CD4-positive, alpha-beta T cell (primary cell): Measurements from ENCODE around the gene SVIL. TPM values are rescaled to one million over a fixed set of nuclear protein-coding genes. Genes with fewer than 3 reads are reported as not detected.
A peak's percentile ranks its signal among the peaks of the same experiment; 100 is the strongest.
"Not testable (repeated sequence)": the region's sequence is repeated elsewhere in the genome, so short reads cannot be mapped to it uniquely, and the experiment has no call there.

ENCODE experiments used
- ATAC-seq: fragments of 200-7000 bp; cut with Tn5 transposase; one replicate; pipeline ENCODE4 v1.10.0; 2022; ENCODE audit warnings: mild to moderate bottlenecking; ENCODE audit not compliant: poor library complexity
- CTCF ChIA-PET: fragments of 350-600 bp; sonication (Branson Sonifier 250); formaldehyde crosslinking; loops from one replicate; lab custom pipeline; 2021; ENCODE audit warnings: antibody characterized with exemption, inconsistent platforms; lab: Charles Lee
- POLR2A ChIA-PET: fragments of 350-600 bp; sonication (Branson Sonifier 250); formaldehyde crosslinking; loops from one replicate; lab custom pipeline; 2021; ENCODE audit warnings: antibody characterized with exemption, inconsistent platforms; lab: Charles Lee
- DNase-seq, 14 experiments: peaks; one replicate each; pipeline ENCODE4 v3.0.0-alpha.2; 2013 to 2020; ENCODE audit warnings: mixed read lengths in 2 of 14
- H3K27ac ChIP-seq, 2 donors: one replicate each; pipeline versions ENCODE4 v1.5.1 to v1.7.0; 2013; ENCODE audit warnings: low read length in 2 of 2, low read depth in 1 of 2, mild to moderate bottlenecking in 1 of 2
- H3K27me3 ChIP-seq, 2 experiments: 1 replicate in 1 of 2; 2 replicates in 1 of 2; pipeline versions ENCODE4 v1.6.1 to v1.7.0; 2013; ENCODE audit warnings: low read length in 2 of 2, control low read depth in 1 of 2, mild to moderate bottlenecking in 1 of 2, moderate library complexity in 1 of 2; ENCODE audit not compliant: insufficient read depth in 2 of 2, control insufficient read depth in 1 of 2
- H3K36me3 ChIP-seq: one replicate; pipeline ENCODE4 v1.6.1; 2013; ENCODE audit warnings: low read length, control low read depth; ENCODE audit not compliant: insufficient read depth
- H3K4me1 ChIP-seq: one replicate; pipeline ENCODE4 v1.6.1; 2013; ENCODE audit warnings: low read length, control low read depth; ENCODE audit not compliant: insufficient read depth
- H3K4me3 ChIP-seq: one replicate; pipeline ENCODE4 v1.5.1; 2013; ENCODE audit warnings: mild to moderate bottlenecking, low read length, moderate library complexity
- H3K9me3 ChIP-seq, 2 experiments: 1 replicate in 1 of 2; 2 replicates in 1 of 2; pipeline versions ENCODE4 v1.6.1 to v1.7.0; 2013; ENCODE audit warnings: low read length in 2 of 2, mild to moderate bottlenecking in 2 of 2, control low read depth in 1 of 2, moderate library complexity in 1 of 2; ENCODE audit not compliant: control insufficient read depth in 1 of 2, insufficient read depth in 1 of 2
- H3K27ac Mint-ChIP-seq: one replicate; pipeline ENCODE4 v1.8.0; 2020; ENCODE audit warnings: mixed read lengths
- H3K27me3 Mint-ChIP-seq: one replicate; pipeline ENCODE4 v1.8.0; 2021; ENCODE audit warnings: mixed read lengths
- H3K36me3 Mint-ChIP-seq: one replicate; pipeline ENCODE4 v1.8.0; 2021; ENCODE audit warnings: low read depth, mixed read lengths
- H3K4me1 Mint-ChIP-seq: one replicate; pipeline ENCODE4 v1.8.0; 2021; ENCODE audit warnings: low read depth, mixed read lengths
- H3K4me3 Mint-ChIP-seq: one replicate; pipeline ENCODE4 v1.8.0; 2020; ENCODE audit warnings: mild to moderate bottlenecking, mixed read lengths
- H3K9me3 Mint-ChIP-seq: one replicate; pipeline ENCODE4 v1.8.0; 2020; ENCODE audit warnings: mixed read lengths
- CTCF ChIP-seq: fragments of 200-600 bp; IDR thresholded peaks from one replicate; pipeline ENCODE4 v1.8.0; 2022; ENCODE audit warnings: antibody characterized with exemption, mild to moderate bottlenecking
- intact Hi-C, 2 experiments: fragments of 100-400 bp; cut with DNase I in 1 of 2; cut with micrococcal nuclease in 1 of 2; formaldehyde crosslinking; loops; one replicate each; pipeline versions ENCODE4 v1.15.1 to v1.9.0; 2023 to 2025; cut with DNase I, micrococcal nuclease
- total RNA-seq, 174 experiments: library from RNA in 2 of 174; stranded (reverse) in 2 of 174; gene quantifications; one replicate each; pipeline ENCODE4 v1.2.3 and lab custom pipeline; 2021 to 2026

SVIL gene
- total RNA-seq, 2 experiments from 2014 or later: 38.5 to 40.3 TPM

GRCh38 chr10:29569795-29570194, 65.0 kb downstream of the SVIL start:
- no peak for ATAC-seq
- Histone ChIP-seq H3K4me1 (no peaks in the 10 kb centered on the region), H3K4me3 (no peak overlapping the region), H3K27ac (no peak overlapping the region), H3K27me3 (no peaks in the 10 kb centered on the region), H3K9me3 (no peaks in the 10 kb centered on the region), H3K36me3 (no peaks in the 10 kb centered on the region)
- peaks cover 34% of the 10 kb centered on the region for H3K36me3 Mint-ChIP-seq
- no peak for DNase-seq
- no peak for TF ChIP-seq CTCF
- H3K27ac Mint-ChIP-seq: no peak overlapping the region
- H3K27me3 Mint-ChIP-seq: no peaks in the 10 kb centered on the region
- peaks cover 4% of the 10 kb centered on the region for H3K4me1 Mint-ChIP-seq
- intact Hi-C loops: no loop called here
- ChIA-PET POLR2A (no interaction called here), CTCF (no interaction called here)
- no peak overlapping the region for H3K4me3 Mint-ChIP-seq
- H3K9me3 Mint-ChIP-seq: no peaks in the 10 kb centered on the region

GRCh38 chr10:29567003-29567402, 67.8 kb downstream of the SVIL start:
- Histone ChIP-seq H3K4me3 (no peak overlapping the region), H3K36me3 (peaks cover 2% of the 10 kb centered on the region), H3K4me1 (no peaks in the 10 kb centered on the region), H3K27me3 (no peaks in the 10 kb centered on the region), H3K9me3 (no peaks in the 10 kb centered on the region), H3K27ac (no peak overlapping the region)
- DNase-seq (no peak), ATAC-seq (no peak)
- no peak for TF ChIP-seq CTCF
- intact Hi-C loops: no loop called here
- Mint-ChIP-seq H3K27me3 (no peaks in the 10 kb centered on the region), H3K36me3 (peaks cover 47% of the 10 kb centered on the region), H3K9me3 (no peaks in the 10 kb centered on the region), H3K27ac (no peak overlapping the region), H3K4me1 (peaks cover 4% of the 10 kb centered on the region), H3K4me3 (no peak overlapping the region)
- ChIA-PET CTCF (no interaction called here), POLR2A (no interaction called here)

GRCh38 chr10:29566209-29566608, 68.6 kb downstream of the SVIL start:
- ATAC-seq, intact Hi-C loops, H3K27me3 ChIP-seq, DNase-seq, H3K27ac Mint-ChIP-seq, H3K4me3 Mint-ChIP-seq, H3K36me3 ChIP-seq, H3K27ac ChIP-seq, H3K9me3 Mint-ChIP-seq, H3K4me1 Mint-ChIP-seq, POLR2A ChIA-PET, H3K4me3 ChIP-seq, H3K9me3 ChIP-seq, CTCF ChIA-PET, H3K4me1 ChIP-seq, H3K27me3 Mint-ChIP-seq: not testable (repeated sequence)
- peaks cover 55% of the 10 kb centered on the region for H3K36me3 Mint-ChIP-seq

GRCh38 chr10:29563420-29564035, 71.2 kb downstream of the SVIL start:
- TF ChIP-seq CTCF: no peak
- ChIA-PET CTCF (no interaction called here), POLR2A (no interaction called here)
- no peak overlapping the region for H3K4me3 ChIP-seq
- intact Hi-C loops: no loop called here
- H3K27me3 ChIP-seq: no peaks in the 10 kb centered on the region
- peaks cover 62% of the 10 kb centered on the region for H3K36me3 Mint-ChIP-seq
- H3K4me1 ChIP-seq: no peaks in the 10 kb centered on the region
- no peak overlapping the region for H3K4me3 Mint-ChIP-seq
- H3K27ac ChIP-seq: no peak overlapping the region
- no peak for ATAC-seq
- H3K9me3 Mint-ChIP-seq: no peaks in the 10 kb centered on the region
- H3K36me3 ChIP-seq: peaks cover 4% of the 10 kb centered on the region
- no peak overlapping the region for H3K27ac Mint-ChIP-seq
- H3K9me3 ChIP-seq: no peaks in the 10 kb centered on the region
- no peaks in the 10 kb centered on the region for H3K4me1 Mint-ChIP-seq
- no peaks in the 10 kb centered on the region for H3K27me3 Mint-ChIP-seq
- DNase-seq: peak in 3 of 14 experiments; percentile 6 to 35 (median 20)

- H3K27ac Mint-ChIP-seq, H3K4me3 Mint-ChIP-seq, H3K9me3 Mint-ChIP-seq, intact Hi-C loops, H3K27ac ChIP-seq, POLR2A ChIA-PET, H3K4me3 ChIP-seq, DNase-seq, ATAC-seq, H3K9me3 ChIP-seq, H3K4me1 Mint-ChIP-seq, CTCF ChIA-PET, H3K4me1 ChIP-seq, H3K27me3 ChIP-seq, H3K27me3 Mint-ChIP-seq, H3K36me3 ChIP-seq: not testable (repeated sequence)
- peaks cover 59% of the 10 kb centered on the region for H3K36me3 Mint-ChIP-seq
These were observed 71.8 kb downstream of the SVIL start for GRCh38 chr10:29563006-29563405.
